Skeletal muscle satellite cell (primary cell): ENCODE results near the gene HEBP2. TPM values are rescaled to one million over a fixed set of nuclear protein-coding genes. Genes with fewer than 3 reads are reported as not detected.
"Not testable (repeated sequence)": the region's sequence is repeated elsewhere in the genome, so short reads cannot be mapped to it uniquely, and the experiment has no call there.

Source experiments
- H3K27me3 ChIP-seq: 2 replicates; pipeline ENCODE4 v1.7.0; 2013; ENCODE audit warnings: low read length; ENCODE audit not compliant: control insufficient read depth, insufficient read depth
- H3K36me3 ChIP-seq: 2 replicates; pipeline ENCODE4 v1.7.0; 2013; ENCODE audit warnings: mild to moderate bottlenecking, control low read depth, low read length; ENCODE audit not compliant: insufficient read depth
- H3K4me1 ChIP-seq: 2 replicates; pipeline ENCODE4 v1.7.0; 2013; ENCODE audit warnings: low read length; ENCODE audit not compliant: control insufficient read depth, insufficient read depth
- H3K4me2 ChIP-seq: 2 replicates; pipeline ENCODE4 v1.7.0; 2013; ENCODE audit warnings: mild to moderate bottlenecking, low read length
- H3K4me3 ChIP-seq: 2 replicates; pipeline ENCODE4 v1.7.0; 2013; ENCODE audit warnings: low read length
- H3K9ac ChIP-seq: 2 replicates; pipeline ENCODE4 v1.7.0; 2013; ENCODE audit warnings: mild to moderate bottlenecking, low read depth, low read length, moderate library complexity
- H3K9me3 ChIP-seq: replicated peaks from 2 replicates; pipeline ENCODE4 v1.7.0; 2013; ENCODE audit warnings: mild to moderate bottlenecking, control low read depth, low read length
- total RNA-seq: library from RNA; depleted of rRNA; stranded (reverse); fragments of >200 nt; gene quantifications from 2 replicates; pipeline ENCODE4 v1.2.3, GENCODE V29; 2012; rRNA removed

The HEBP2 gene
- total RNA-seq = 12.2 and 14.9 TPM in 2 replicates

- Histone ChIP-seq H3K4me3 (peak within 1 kb of the TSS; percentile 83), H3K36me3 (peaks cover 32% of the 10 kb centered on the region), H3K9me3 (no peaks in the 10 kb centered on the region), H3K4me1 (peaks cover 10% of the 10 kb centered on the region), H3K27me3 (no peaks in the 10 kb centered on the region), H3K9ac (peak within 1 kb of the TSS; percentile 90), H3K4me2 (peak within 1 kb of the TSS; percentile 99)
Measured at GRCh38 chr6:138403801-138404665, at the start of gene HEBP2. TSS of gene HEBP2 (plus strand) at chr6:138404223. CDS start at chr6:138404496, 273 bp downstream.

- no peak overlapping the region for H3K4me3 ChIP-seq
- no peaks in the 10 kb centered on the region for H3K36me3 ChIP-seq
Measured at GRCh38 chr6:138357928-138358327, 46.1 kb upstream of the HEBP2 start.

GRCh38 chr6:138368684-138369083 lies 35.3 kb upstream of the HEBP2 start:
- H3K27me3 ChIP-seq, H3K36me3 ChIP-seq, H3K4me3 ChIP-seq: not testable (repeated sequence)

More at GRCh38 chr6:138357928-138358327, 46.1 kb upstream of the HEBP2 start:
- Histone ChIP-seq H3K27me3 (no peaks in the 10 kb centered on the region), H3K4me2 (no peak overlapping the region), H3K4me1 (no peaks in the 10 kb centered on the region), H3K9ac (no peak overlapping the region), H3K9me3 (no peaks in the 10 kb centered on the region)

GRCh38 chr6:138370631-138371451 lies 33.2 kb upstream of the HEBP2 start:
- no peak overlapping the region for H3K4me2 ChIP-seq
- H3K9ac ChIP-seq = no peak overlapping the region
- no peaks in the 10 kb centered on the region for H3K4me1 ChIP-seq
- no peaks in the 10 kb centered on the region for H3K9me3 ChIP-seq
- H3K36me3 ChIP-seq = no peaks in the 10 kb centered on the region
- no peaks in the 10 kb centered on the region for H3K27me3 ChIP-seq
- no peak overlapping the region for H3K4me3 ChIP-seq

More at GRCh38 chr6:138368684-138369083, 35.3 kb upstream of the HEBP2 start:
- H3K9me3 ChIP-seq, H3K4me2 ChIP-seq, H3K4me1 ChIP-seq, H3K9ac ChIP-seq: not testable (repeated sequence)

- Histone ChIP-seq H3K9ac (no peak overlapping the region), H3K9me3 (no peaks in the 10 kb centered on the region), H3K4me3 (no peak overlapping the region), H3K4me1 (no peaks in the 10 kb centered on the region), H3K36me3 (no peaks in the 10 kb centered on the region), H3K27me3 (no peaks in the 10 kb centered on the region), H3K4me2 (no peak overlapping the region)
Measured at GRCh38 chr6:138371452-138371711, 32.6 kb upstream of the HEBP2 start.

- H3K9me3 ChIP-seq = no peaks in the 10 kb centered on the region
- no peak overlapping the region for H3K9ac ChIP-seq
- H3K4me1 ChIP-seq = no peaks in the 10 kb centered on the region
- H3K27me3 ChIP-seq = no peaks in the 10 kb centered on the region
- no peaks in the 10 kb centered on the region for H3K36me3 ChIP-seq
- H3K4me3 ChIP-seq = no peak overlapping the region
- H3K4me2 ChIP-seq = no peak overlapping the region
Measured at GRCh38 chr6:138371720-138372119, 32.3 kb upstream of the HEBP2 start.

GRCh38 chr6:138372711-138373463 lies 31.1 kb upstream of the HEBP2 start:
- Histone ChIP-seq H3K9ac (no peak overlapping the region), H3K27me3 (no peaks in the 10 kb centered on the region), H3K4me2 (no peak overlapping the region), H3K9me3 (no peaks in the 10 kb centered on the region), H3K4me1 (no peaks in the 10 kb centered on the region), H3K36me3 (no peaks in the 10 kb centered on the region), H3K4me3 (no peak overlapping the region)

GRCh38 chr6:138374230-138374629 lies 29.8 kb upstream of the HEBP2 start:
- Histone ChIP-seq H3K9me3 (no peaks in the 10 kb centered on the region), H3K4me3 (no peak overlapping the region), H3K4me1 (no peaks in the 10 kb centered on the region), H3K36me3 (no peaks in the 10 kb centered on the region), H3K27me3 (no peaks in the 10 kb centered on the region), H3K4me2 (no peak overlapping the region), H3K9ac (no peak overlapping the region)

GRCh38 chr6:138374815-138375214 lies 29.2 kb upstream of the HEBP2 start:
- Histone ChIP-seq H3K9ac (no peak overlapping the region), H3K36me3 (no peaks in the 10 kb centered on the region), H3K27me3 (no peaks in the 10 kb centered on the region), H3K9me3 (no peaks in the 10 kb centered on the region), H3K4me3 (no peak overlapping the region), H3K4me2 (no peak overlapping the region), H3K4me1 (no peaks in the 10 kb centered on the region)

- no peaks in the 10 kb centered on the region for H3K9me3 ChIP-seq
- no peak overlapping the region for H3K4me3 ChIP-seq
- no peaks in the 10 kb centered on the region for H3K36me3 ChIP-seq
- H3K27me3 ChIP-seq = no peaks in the 10 kb centered on the region
- no peak overlapping the region for H3K9ac ChIP-seq
- H3K4me2 ChIP-seq = no peak overlapping the region
- H3K4me1 ChIP-seq = no peaks in the 10 kb centered on the region
Measured at GRCh38 chr6:138377042-138377441, 27.0 kb upstream of the HEBP2 start.

- Histone ChIP-seq H3K27me3 (no peaks in the 10 kb centered on the region), H3K4me3 (no peak within 1 kb of the TSS), H3K36me3 (no peaks in the 10 kb centered on the region), H3K9me3 (no peaks in the 10 kb centered on the region), H3K4me2 (no peak within 1 kb of the TSS), H3K9ac (no peak within 1 kb of the TSS), H3K4me1 (no peaks in the 10 kb centered on the region)
Measured at GRCh38 chr6:138377844-138378243, 26.2 kb upstream of the HEBP2 start, which contains the start of gene SMIM28. TSS of gene SMIM28 (plus strand) at chr6:138377905. CDS start at chr6:138378073, 168 bp downstream.
